Panc1 (cell line): Measurements from ENCODE around the gene BACH2. TPM values are rescaled to one million over a fixed set of nuclear protein-coding genes. Genes with fewer than 3 reads are reported as not detected.

ENCODE experiments used
- ATAC-seq: fragments of 200-7000 bp; cut with Tn5 transposase; 2 replicates; pipeline ENCODE4 v1.9.1; 2020; ENCODE audit warnings: mild to moderate bottlenecking, moderate library complexity
- BruUV-seq: library from RNA; stranded (reverse); fragments of 400-500 nt; replicated peaks from 2 replicates; lab custom pipeline; 2021; lab: Mats Ljungman, UMichigan
- CTCF ChIA-PET: fragments of 300-600 bp; sonication (Branson Sonifier 250); formaldehyde crosslinking; loops from one replicate; lab custom pipeline; 2022; ENCODE audit warnings: antibody characterized with exemption; lab: Charles Lee
- POLR2A ChIA-PET: fragments of 300-600 bp; sonication (Branson Sonifier 250); formaldehyde crosslinking; loops from one replicate; lab custom pipeline; 2022; ENCODE audit warnings: antibody characterized with exemption; lab: Charles Lee
- DNase-seq: peaks from one replicate; pipeline ENCODE4 v3.0.0-alpha.2; 2010; ENCODE audit warnings: low read depth, low spot score
- H3K27ac ChIP-seq: 2 replicates; pipeline ENCODE4 v1.5.1; 2011; ENCODE audit warnings: mild to moderate bottlenecking, low read length, inconsistent platforms
- H3K27me3 ChIP-seq: fragments of 200-500 bp; sonication (Bioruptor generic); 2 replicates; pipeline ENCODE4 v1.6.0; 2014; ENCODE audit warnings: low read length, inconsistent platforms; ENCODE audit not compliant: control insufficient read depth, insufficient read depth
- H3K36me3 ChIP-seq: fragments of 200-500 bp; sonication (Bioruptor generic); 2 replicates; pipeline ENCODE4 v1.5.1; 2014; ENCODE audit warnings: inconsistent platforms, mild to moderate bottlenecking, low read length, moderate library complexity; ENCODE audit not compliant: control insufficient read depth, insufficient read depth
- H3K4me1 ChIP-seq: 2 replicates; pipeline ENCODE4 v1.5.1; 2011; ENCODE audit warnings: inconsistent platforms, mild to moderate bottlenecking, low read length, moderate library complexity; ENCODE audit not compliant: control insufficient read depth, insufficient read depth
- H3K4me3 ChIP-seq, 2 experiments: 2 replicates each; pipeline ENCODE4 v1.5.1; 2011 to 2012; ENCODE audit warnings: low read depth in 2 of 2, low read length in 2 of 2, mild to moderate bottlenecking in 2 of 2, inconsistent platforms in 1 of 2, moderate library complexity in 1 of 2
- H3K9me3 ChIP-seq: fragments of 200-500 bp; sonication (Bioruptor generic); 2 replicates; pipeline ENCODE4 v1.5.1; 2014; ENCODE audit warnings: low read depth, mild to moderate bottlenecking, inconsistent platforms, low read length, moderate library complexity; ENCODE audit not compliant: control insufficient read depth, insufficient read depth
- POLR2AphosphoS5 ChIP-seq: IDR thresholded peaks from 2 replicates; pipeline ENCODE4 v1.6.1; 2012; ENCODE audit warnings: mild to moderate bottlenecking, low read depth, low read length, moderate library complexity
- TCF7L2 ChIP-seq: IDR thresholded peaks from 2 replicates; pipeline ENCODE4 v1.6.1; 2011; ENCODE audit warnings: mild to moderate bottlenecking, low read depth, low read length, inconsistent platforms
- in situ Hi-C: cut with HindIII; loops from 2 replicates; pipeline ENCODE4 v1.10.0; 2016; ENCODE audit warnings: low sequenced_read_pairs, low pct_unique_long_range_greater_than_20kb
- intact Hi-C: fragments of 100-400 bp; cut with micrococcal nuclease; formaldehyde crosslinking; loops from one replicate; pipeline ENCODE4 v1.10.0; 2022; ENCODE audit not compliant: unreplicated experiment
- total RNA-seq: library from RNA; stranded (reverse); gene quantifications from one replicate; pipeline ENCODE4 v1.2.1, GENCODE V29; 2021; ENCODE audit not compliant: unreplicated experiment
- TF ChIP-seq, protein P1 (sequence below): fragments of 450-650 bp; IDR thresholded peaks from 2 replicates; pipeline ENCODE4 v1.5.1; 2017; ENCODE audit warnings: mild to moderate bottlenecking
- TF ChIP-seq, protein P2 (sequence below), 2 experiments: IDR thresholded peaks; 2 replicates each; pipeline ENCODE4 v1.6.1; 2011 to 2012; ENCODE audit warnings: low read depth in 2 of 2, control low read depth in 1 of 2, low read length in 1 of 2, mild to moderate bottlenecking in 1 of 2, moderate library complexity in 1 of 2; ENCODE audit not compliant: insufficient read depth in 1 of 2

BACH2 gene
- total RNA-seq, 1 experiment from 2014 or later = 1.6 TPM

DNA sequence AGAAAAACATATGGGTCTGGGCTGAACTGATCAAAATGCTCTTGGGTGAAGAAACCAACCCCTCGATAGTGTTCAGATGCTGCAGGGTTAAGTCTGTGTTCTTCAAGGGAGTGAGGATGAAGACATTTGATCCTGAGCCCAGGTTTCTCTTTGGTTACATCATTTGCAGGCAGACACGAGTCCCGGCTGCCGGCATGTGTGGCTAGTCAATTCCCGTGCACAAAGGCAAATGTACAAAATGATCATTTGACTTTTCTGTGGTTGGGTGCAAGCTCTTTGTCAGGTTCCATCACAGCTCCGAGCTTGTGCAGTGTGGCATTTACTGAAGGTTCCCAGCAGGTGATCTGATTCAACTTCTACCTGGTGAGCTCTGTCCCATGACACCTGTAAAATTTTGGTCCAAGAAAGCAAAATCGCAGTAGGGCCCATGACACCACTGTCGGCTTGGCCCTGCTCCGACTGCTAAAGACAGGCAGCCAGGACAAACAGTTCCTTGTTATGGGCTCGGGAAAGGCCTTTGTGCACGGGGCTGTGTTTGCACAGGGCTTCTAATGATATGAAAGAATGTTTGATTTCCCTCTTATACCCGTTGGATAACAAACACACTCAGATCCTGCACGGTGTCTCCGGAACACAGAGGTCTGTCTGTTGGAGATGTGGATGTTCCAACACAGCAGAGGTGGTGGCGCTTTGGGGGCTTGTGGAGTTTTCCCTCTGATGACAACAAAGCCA, 355.4 kb downstream of the BACH2 start:
- no peaks in the 10 kb centered on the region for H3K36me3 ChIP-seq
- H3K27ac ChIP-seq = peak overlapping the region; percentile 73
- TF ChIP-seq TCF7L2 = no peak
- in situ Hi-C loops = no loop called here
- CTCF ChIA-PET = interaction anchor here (0.5 to 1.7 kb wide), 12 partner anchors 11 to 629 kb away, joined by 3 to 24 read pairs (median 4); no protein-coding TSS in a partner anchor
- H3K27me3 ChIP-seq = no peaks in the 10 kb centered on the region
- intact Hi-C loops = loop anchor here (2.0 to 10.0 kb wide), 3 partner anchors 30 to 454 kb away; no protein-coding TSS in a partner anchor
- no TSS peak for BruUV-seq
- peak overlapping the region in 1 of 2 experiments; percentile 7; a peak in 1 of 4 replicates for H3K4me3 ChIP-seq
- H3K4me1 ChIP-seq = peaks cover 2% of the 10 kb centered on the region; the same call in 1 of the 2 replicates
- ATAC-seq (peak; percentile 67), DNase-seq (no peak)
- POLR2A ChIA-PET = no interaction called here
- no peaks in the 10 kb centered on the region for H3K9me3 ChIP-seq

DNA sequence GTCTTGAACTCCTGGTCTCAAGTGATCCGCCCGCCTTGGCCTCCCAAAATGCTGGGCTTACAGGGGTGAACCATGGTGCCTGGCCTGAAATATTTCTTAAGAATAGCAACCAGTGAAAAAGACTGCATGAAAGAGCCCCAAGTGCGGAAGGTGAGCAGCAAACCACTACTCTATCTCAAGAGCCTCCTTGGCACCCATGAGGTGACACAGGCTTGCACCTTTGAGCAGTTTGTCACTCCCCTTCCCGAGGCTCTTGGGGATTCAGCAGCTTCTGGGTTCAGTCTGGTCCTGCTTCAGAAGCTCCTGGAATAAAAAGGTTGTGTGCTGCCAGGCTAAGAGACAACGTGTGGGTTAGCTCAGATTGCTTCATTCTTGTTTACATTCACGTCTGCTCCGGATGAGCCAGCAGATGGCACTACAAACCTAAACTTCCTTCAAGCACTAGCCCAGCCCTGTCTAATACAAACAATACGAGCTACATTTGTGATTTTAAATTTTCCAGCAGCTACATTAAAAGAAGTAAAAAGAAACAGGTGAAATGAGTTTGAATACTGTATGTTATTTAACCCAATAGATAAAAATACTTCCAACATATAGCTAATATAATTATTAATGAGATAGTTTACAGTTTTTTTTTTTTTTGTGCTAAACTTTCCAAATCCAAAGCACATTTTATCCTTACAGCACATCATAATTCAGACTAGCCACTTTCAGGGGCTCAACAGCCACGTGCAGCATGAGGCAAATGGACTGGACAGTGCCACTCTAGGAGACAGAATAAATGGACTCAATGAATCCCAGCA, 356.2 kb downstream of the BACH2 start:
- DNase-seq (peak; percentile 67), ATAC-seq (peak; percentile 95)
- Histone ChIP-seq H3K36me3 (no peaks in the 10 kb centered on the region), H3K27ac (peak overlapping the region; percentile 73), H3K27me3 (no peaks in the 10 kb centered on the region), H3K4me3 (no peak overlapping the region), H3K9me3 (no peaks in the 10 kb centered on the region), H3K4me1 (peaks cover 2% of the 10 kb centered on the region; the same call in 1 of the 2 replicates)
- ChIA-PET POLR2A (interaction anchor here (0.6 kb wide), 1 partner anchor 40 kb away, joined by 3 read pairs; no protein-coding TSS in a partner anchor), CTCF (interaction anchor here (0.5 to 1.7 kb wide), 17 partner anchors 12 to 630 kb away, joined by 3 to 24 read pairs (median 5); no protein-coding TSS in a partner anchor)
- in situ Hi-C loops (no loop called here), intact Hi-C loops (loop anchor here (1.0 to 10.0 kb wide), 4 partner anchors 30 to 539 kb away; no protein-coding TSS in a partner anchor)
- TF ChIP-seq, protein P1, sequence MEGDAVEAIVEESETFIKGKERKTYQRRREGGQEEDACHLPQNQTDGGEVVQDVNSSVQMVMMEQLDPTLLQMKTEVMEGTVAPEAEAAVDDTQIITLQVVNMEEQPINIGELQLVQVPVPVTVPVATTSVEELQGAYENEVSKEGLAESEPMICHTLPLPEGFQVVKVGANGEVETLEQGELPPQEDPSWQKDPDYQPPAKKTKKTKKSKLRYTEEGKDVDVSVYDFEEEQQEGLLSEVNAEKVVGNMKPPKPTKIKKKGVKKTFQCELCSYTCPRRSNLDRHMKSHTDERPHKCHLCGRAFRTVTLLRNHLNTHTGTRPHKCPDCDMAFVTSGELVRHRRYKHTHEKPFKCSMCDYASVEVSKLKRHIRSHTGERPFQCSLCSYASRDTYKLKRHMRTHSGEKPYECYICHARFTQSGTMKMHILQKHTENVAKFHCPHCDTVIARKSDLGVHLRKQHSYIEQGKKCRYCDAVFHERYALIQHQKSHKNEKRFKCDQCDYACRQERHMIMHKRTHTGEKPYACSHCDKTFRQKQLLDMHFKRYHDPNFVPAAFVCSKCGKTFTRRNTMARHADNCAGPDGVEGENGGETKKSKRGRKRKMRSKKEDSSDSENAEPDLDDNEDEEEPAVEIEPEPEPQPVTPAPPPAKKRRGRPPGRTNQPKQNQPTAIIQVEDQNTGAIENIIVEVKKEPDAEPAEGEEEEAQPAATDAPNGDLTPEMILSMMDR = peak; percentile 80
- TF ChIP-seq TCF7L2 = no peak
- BruUV-seq = no TSS peak

DNA sequence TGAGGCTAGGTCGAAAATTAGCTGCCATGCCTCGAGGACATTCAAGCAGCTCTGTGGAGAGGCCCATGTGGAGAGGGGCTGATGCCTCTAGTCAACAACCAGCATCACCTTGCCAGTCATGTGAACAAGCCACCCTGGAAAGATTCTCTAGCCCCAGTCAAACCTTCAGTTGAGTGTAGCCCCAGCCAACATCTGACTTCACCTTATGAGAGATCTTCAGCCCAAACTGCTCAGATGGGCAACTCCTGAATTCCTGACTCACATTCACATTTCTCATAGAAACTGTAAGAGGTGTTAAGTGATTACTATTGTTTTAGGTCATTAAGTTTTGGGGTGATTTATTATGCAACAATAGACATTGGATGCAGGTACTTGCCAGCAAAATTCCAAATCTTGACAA, 357.5 kb downstream of the BACH2 start:
- CTCF ChIA-PET = interaction anchor here (0.6 to 0.7 kb wide), 2 partner anchors 195 to 895 kb away, joined by 3 to 6 read pairs; no protein-coding TSS in a partner anchor
- in situ Hi-C loops (no loop called here), intact Hi-C loops (no loop called here)

More for the DNA sequence above, 357.5 kb downstream of the BACH2 start:
- H3K36me3 ChIP-seq = no peaks in the 10 kb centered on the region
- H3K27me3 ChIP-seq = no peaks in the 10 kb centered on the region
- ATAC-seq (no peak), DNase-seq (no peak)
- H3K4me1 ChIP-seq = peaks cover 2% of the 10 kb centered on the region; the same call in 1 of the 2 replicates
- TF ChIP-seq TCF7L2 (no peak), POLR2AphosphoS5 (no peak)
- TF ChIP-seq, protein P1 = no peak
- TF ChIP-seq, protein P2, sequence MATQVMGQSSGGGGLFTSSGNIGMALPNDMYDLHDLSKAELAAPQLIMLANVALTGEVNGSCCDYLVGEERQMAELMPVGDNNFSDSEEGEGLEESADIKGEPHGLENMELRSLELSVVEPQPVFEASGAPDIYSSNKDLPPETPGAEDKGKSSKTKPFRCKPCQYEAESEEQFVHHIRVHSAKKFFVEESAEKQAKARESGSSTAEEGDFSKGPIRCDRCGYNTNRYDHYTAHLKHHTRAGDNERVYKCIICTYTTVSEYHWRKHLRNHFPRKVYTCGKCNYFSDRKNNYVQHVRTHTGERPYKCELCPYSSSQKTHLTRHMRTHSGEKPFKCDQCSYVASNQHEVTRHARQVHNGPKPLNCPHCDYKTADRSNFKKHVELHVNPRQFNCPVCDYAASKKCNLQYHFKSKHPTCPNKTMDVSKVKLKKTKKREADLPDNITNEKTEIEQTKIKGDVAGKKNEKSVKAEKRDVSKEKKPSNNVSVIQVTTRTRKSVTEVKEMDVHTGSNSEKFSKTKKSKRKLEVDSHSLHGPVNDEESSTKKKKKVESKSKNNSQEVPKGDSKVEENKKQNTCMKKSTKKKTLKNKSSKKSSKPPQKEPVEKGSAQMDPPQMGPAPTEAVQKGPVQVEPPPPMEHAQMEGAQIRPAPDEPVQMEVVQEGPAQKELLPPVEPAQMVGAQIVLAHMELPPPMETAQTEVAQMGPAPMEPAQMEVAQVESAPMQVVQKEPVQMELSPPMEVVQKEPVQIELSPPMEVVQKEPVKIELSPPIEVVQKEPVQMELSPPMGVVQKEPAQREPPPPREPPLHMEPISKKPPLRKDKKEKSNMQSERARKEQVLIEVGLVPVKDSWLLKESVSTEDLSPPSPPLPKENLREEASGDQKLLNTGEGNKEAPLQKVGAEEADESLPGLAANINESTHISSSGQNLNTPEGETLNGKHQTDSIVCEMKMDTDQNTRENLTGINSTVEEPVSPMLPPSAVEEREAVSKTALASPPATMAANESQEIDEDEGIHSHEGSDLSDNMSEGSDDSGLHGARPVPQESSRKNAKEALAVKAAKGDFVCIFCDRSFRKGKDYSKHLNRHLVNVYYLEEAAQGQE (IDR thresholded peaks at IDR 0.05; ENCODE audit: insufficient read depth in 1 of 2, low read depth in 2 of 2, low read length in 1 of 2) = no peak
- H3K4me3 ChIP-seq = no peak overlapping the region
- no TSS peak for BruUV-seq
- POLR2A ChIA-PET = no interaction called here
- H3K9me3 ChIP-seq = no peaks in the 10 kb centered on the region
- no peak overlapping the region for H3K27ac ChIP-seq
